ENCODE data around the gene DTNA.

DNA sequence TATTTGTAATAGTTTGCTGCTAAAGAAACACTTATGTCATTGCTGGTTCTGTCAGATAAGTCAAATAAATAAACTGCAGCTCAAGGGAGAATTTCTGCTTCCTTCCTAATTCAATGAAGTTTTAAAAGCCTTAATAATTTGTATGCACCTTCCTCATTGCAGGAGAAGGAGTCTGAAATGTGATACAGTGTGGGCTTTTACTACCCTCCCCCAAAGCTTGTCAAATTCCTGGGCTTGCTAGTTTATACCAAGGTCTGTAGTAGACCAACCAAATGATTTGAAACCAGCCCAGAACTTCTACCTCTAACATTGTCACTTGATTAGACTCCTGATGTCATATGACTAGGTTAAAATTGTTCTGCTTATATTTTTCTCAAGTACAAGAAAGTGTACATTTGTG lies 131.8 kb downstream of the DTNA start:
- TF ChIP-seq ZNF274 (IDR thresholded peaks at IDR 0.05; ENCODE audit: low read depth, low read length) (no peak), YY1 (IDR thresholded peaks at IDR 0.05; ENCODE audit: insufficient read depth, insufficient read length) (no peak), SUZ12 (IDR thresholded peaks at IDR 0.05; ENCODE audit: extremely low read depth, insufficient read depth, insufficient read length) (no peak)
